ENCODE measurements around the gene PLA2G2F. TPM values are rescaled to one million over a fixed set of nuclear protein-coding genes. Genes with fewer than 3 reads are reported as not detected.
"Not testable (repeated sequence)": the region's sequence is repeated elsewhere in the genome, so short reads cannot be mapped to it uniquely, and the experiment has no call there.

PLA2G2F gene
- total RNA-seq, 1 donor from 2014 or later: not detected

GRCh38 chr1:20114021-20114648 lies 25.0 kb upstream of the PLA2G2F start:
- intact Hi-C loops (cut with micrococcal nuclease): no loop called here

- intact Hi-C loops (cut with micrococcal nuclease): no loop called here
Measured at GRCh38 chr1:20115479-20115878, 23.6 kb upstream of the PLA2G2F start.

- intact Hi-C loops (cut with micrococcal nuclease): no loop called here
Measured at GRCh38 chr1:20115916-20116315, 23.2 kb upstream of the PLA2G2F start.

- intact Hi-C loops (cut with micrococcal nuclease): no loop called here
Measured at GRCh38 chr1:20117236-20117635, 21.9 kb upstream of the PLA2G2F start.

- intact Hi-C loops (cut with micrococcal nuclease): no loop called here
Measured at GRCh38 chr1:20119347-20119746, 19.8 kb upstream of the PLA2G2F start, which contains the start of gene PLA2G2D. PLA2G2D (minus strand) TSS chr1:20119536; CDS start chr1:20119498, 38 bp downstream.

- intact Hi-C loops (cut with micrococcal nuclease): no loop called here
Measured at GRCh38 chr1:20120796-20121195, 18.3 kb upstream of the PLA2G2F start.

- intact Hi-C loops (cut with micrococcal nuclease): no loop called here
Measured at GRCh38 chr1:20123722-20124455, 15.2 kb upstream of the PLA2G2F start.

- intact Hi-C loops (cut with micrococcal nuclease): no loop called here
Measured at GRCh38 chr1:20124456-20125057, 14.6 kb upstream of the PLA2G2F start.

- intact Hi-C loops (cut with micrococcal nuclease): no loop called here
Measured at GRCh38 chr1:20125100-20125499, 14.0 kb upstream of the PLA2G2F start.

GRCh38 chr1:20126041-20126805 lies 12.9 kb upstream of the PLA2G2F start:
- intact Hi-C loops (cut with micrococcal nuclease): no loop called here

GRCh38 chr1:20126806-20127440 lies 12.2 kb upstream of the PLA2G2F start:
- intact Hi-C loops (cut with micrococcal nuclease): no loop called here

- intact Hi-C loops (cut with micrococcal nuclease): not testable (repeated sequence)
Measured at GRCh38 chr1:20130518-20130917, 8.6 kb upstream of the PLA2G2F start.

- intact Hi-C loops (cut with micrococcal nuclease): no loop called here
Measured at GRCh38 chr1:20134995-20135394, 4.1 kb upstream of the PLA2G2F start.

GRCh38 chr1:20136249-20136648 lies 2.9 kb upstream of the PLA2G2F start:
- intact Hi-C loops (cut with micrococcal nuclease): no loop called here

GRCh38 chr1:20137055-20137454 lies 2.1 kb upstream of the PLA2G2F start:
- intact Hi-C loops (cut with micrococcal nuclease): no loop called here

- intact Hi-C loops (cut with micrococcal nuclease): no loop called here
Measured at GRCh38 chr1:20137604-20138003, 1.5 kb upstream of the PLA2G2F start.

GRCh38 chr1:20138346-20138745 lies 777 bp upstream of the PLA2G2F start:
- intact Hi-C loops (cut with micrococcal nuclease): no loop called here

GRCh38 chr1:20139776-20140612 lies 871 bp downstream of the PLA2G2F start:
- intact Hi-C loops (cut with micrococcal nuclease): no loop called here

- intact Hi-C loops (cut with micrococcal nuclease): no loop called here
Measured at GRCh38 chr1:20141001-20141400, 1.9 kb downstream of the PLA2G2F start.

GRCh38 chr1:20141466-20141865 lies 2.3 kb downstream of the PLA2G2F start:
- intact Hi-C loops (cut with micrococcal nuclease): no loop called here

Measured in T-helper 2 cell treated with Interferon-gamma antibody and Interleukin-4, amounts not matched to agents 100 ng/mL and 5 ng/mL, for 36 hours (primary cell).